Naive thymus-derived CD8-positive, alpha-beta T cell (primary cell): ENCODE measurements around the gene GNAI2. TPM values are rescaled to one million over a fixed set of nuclear protein-coding genes. Genes with fewer than 3 reads are reported as not detected.
"Not testable (repeated sequence)": the region's sequence is repeated elsewhere in the genome, so short reads cannot be mapped to it uniquely, and the experiment has no call there.

Experiments
- ATAC-seq, 2 donors: fragments of 150-1000 bp; cut with Tn5 transposase in 1 of 2; sonication (Bioruptor Pico), chemical (Tn5 transposase) in 1 of 2; 1 replicate in 1 of 2; 2 replicates in 1 of 2; pipeline ENCODE4 v1.10.0; 2021; ENCODE audit warnings: mild to moderate bottlenecking in 2 of 2, moderate library complexity in 2 of 2
- POLR2A ChIA-PET: fragments of 350-600 bp; sonication (Branson Sonifier 250); formaldehyde crosslinking; loops from one replicate; lab custom pipeline; 2021; ENCODE audit warnings: antibody characterized with exemption; lab: Charles Lee
- DNase-seq, 10 donors: peaks; one replicate each; pipeline versions ENCODE4 v3.0.0 to v3.0.0-alpha.2; 2020 to 2022
- H3K27ac Mint-ChIP-seq, 10 donors: one replicate each; pipeline ENCODE4 v1.8.0; 2020 to 2022; ENCODE audit warnings: mild to moderate bottlenecking in 10 of 10, mixed read lengths in 10 of 10, moderate library complexity in 4 of 10, inconsistent platforms in 1 of 10
- H3K27me3 Mint-ChIP-seq, 5 donors: one replicate each; pipeline ENCODE4 v1.8.0; 2021 to 2022; ENCODE audit warnings: mixed read lengths in 5 of 5
- H3K36me3 Mint-ChIP-seq, 3 donors: one replicate each; pipeline ENCODE4 v1.8.0; 2020 to 2022; ENCODE audit warnings: mixed read lengths in 3 of 3, mild to moderate bottlenecking in 2 of 3, inconsistent platforms in 1 of 3
- H3K4me1 Mint-ChIP-seq, 4 donors: one replicate each; pipeline ENCODE4 v1.8.0; 2021 to 2022; ENCODE audit warnings: mixed read lengths in 4 of 4
- H3K4me3 Mint-ChIP-seq, 10 donors: one replicate each; pipeline ENCODE4 v1.8.0; 2020 to 2022; ENCODE audit warnings: mild to moderate bottlenecking in 10 of 10, mixed read lengths in 10 of 10, moderate library complexity in 6 of 10, inconsistent platforms in 1 of 10
- H3K9me3 Mint-ChIP-seq, 9 donors: one replicate each; pipeline ENCODE4 v1.8.0; 2020 to 2022; ENCODE audit warnings: mixed read lengths in 9 of 9, mild to moderate bottlenecking in 3 of 9, inconsistent platforms in 1 of 9, moderate library complexity in 1 of 9
- polyA plus RNA-seq, 3 donors: library from polyadenylated mRNA; unstranded; fragments of 300-500 nt; fragmentation: Illumina TruSeq; gene quantifications; one replicate each; pipeline ENCODE4 v1.2.3, GENCODE V29; 2021
- total RNA-seq, 8 experiments: library from RNA in 2 of 8; stranded (reverse) in 2 of 8; gene quantifications; one replicate each; pipeline ENCODE4 v1.2.3 and lab custom pipeline; 2021 to 2026

The GNAI2 gene
- total and polyA plus RNA-seq, 5 experiments from 2014 or later: 253 to 534 (median 405) TPM

DNA sequence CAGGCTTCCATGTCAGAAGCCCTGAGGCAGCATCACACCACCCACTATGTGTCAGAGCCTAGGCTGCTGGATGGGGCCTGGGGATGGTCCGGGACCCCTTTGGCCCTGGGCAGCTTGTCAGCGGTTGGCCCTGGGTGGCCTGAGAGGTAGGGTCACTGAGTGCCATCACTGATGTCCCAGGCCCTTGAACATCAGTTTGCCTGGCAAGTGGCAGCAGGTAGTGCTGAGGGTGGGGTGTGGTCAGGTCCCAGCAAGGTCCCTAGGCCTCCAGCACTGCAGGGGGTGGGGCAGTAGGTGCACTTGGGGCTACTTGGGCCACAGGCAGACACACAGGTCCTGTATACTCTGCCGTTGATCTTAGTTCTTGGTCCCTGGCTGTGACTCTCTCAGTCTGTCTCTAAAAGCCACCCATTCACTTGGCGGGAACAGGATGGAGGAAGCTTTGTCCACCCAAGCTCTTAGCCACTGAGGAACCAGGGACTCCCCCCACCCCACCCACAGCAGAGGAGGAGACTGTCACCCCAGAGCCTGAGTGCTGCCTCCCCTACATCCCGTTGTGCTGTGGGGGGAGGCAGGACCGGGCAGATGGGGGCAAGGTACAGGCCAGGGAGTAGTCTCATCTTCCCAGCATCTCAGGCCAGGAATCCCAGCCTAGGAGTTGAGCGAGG is 5.8 kb downstream of the GNAI2 start:
- Mint-ChIP-seq H3K36me3 (peaks cover 0 to 22% (median 2%) of the 10 kb centered on the region in 3 donors), H3K9me3 (no peaks in the 10 kb centered on the region), H3K4me3 (peak overlapping the region; percentile 8 to 84 (median 75)), H3K4me1 (peaks cover 39 to 91% (median 83%) of the 10 kb centered on the region in 4 donors), H3K27me3 (no peaks in the 10 kb centered on the region), H3K27ac (peak overlapping the region; percentile 85 to 96 (median 93))
- POLR2A ChIA-PET: interaction anchor here (1.2 to 4.4 kb wide), 2 partner anchors 9 to 12 kb away, joined by 3 to 50 read pairs; no protein-coding TSS in a partner anchor
- no peak for ATAC-seq
- no peak for DNase-seq

DNA sequence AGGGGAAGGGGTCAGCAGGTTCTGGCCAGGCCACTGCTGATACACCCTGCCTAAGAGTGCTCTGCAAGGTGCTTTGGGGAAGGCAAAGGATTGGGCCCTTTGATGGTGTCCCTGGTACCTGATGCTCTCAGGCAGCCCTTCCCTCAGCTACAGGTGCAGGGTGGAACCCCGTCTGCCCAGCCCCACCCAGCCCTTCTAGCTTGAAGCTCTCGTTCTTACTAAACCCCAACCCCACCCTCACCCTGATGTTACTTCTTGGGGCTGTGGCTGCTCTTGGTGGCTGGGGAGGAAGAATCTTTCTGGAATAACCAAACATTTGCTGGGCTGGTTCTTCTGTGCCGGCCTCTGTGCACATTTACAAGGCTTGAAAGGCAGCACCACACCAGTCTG is 6.4 kb downstream of the GNAI2 start:
- DNase-seq: no peak

DNA sequence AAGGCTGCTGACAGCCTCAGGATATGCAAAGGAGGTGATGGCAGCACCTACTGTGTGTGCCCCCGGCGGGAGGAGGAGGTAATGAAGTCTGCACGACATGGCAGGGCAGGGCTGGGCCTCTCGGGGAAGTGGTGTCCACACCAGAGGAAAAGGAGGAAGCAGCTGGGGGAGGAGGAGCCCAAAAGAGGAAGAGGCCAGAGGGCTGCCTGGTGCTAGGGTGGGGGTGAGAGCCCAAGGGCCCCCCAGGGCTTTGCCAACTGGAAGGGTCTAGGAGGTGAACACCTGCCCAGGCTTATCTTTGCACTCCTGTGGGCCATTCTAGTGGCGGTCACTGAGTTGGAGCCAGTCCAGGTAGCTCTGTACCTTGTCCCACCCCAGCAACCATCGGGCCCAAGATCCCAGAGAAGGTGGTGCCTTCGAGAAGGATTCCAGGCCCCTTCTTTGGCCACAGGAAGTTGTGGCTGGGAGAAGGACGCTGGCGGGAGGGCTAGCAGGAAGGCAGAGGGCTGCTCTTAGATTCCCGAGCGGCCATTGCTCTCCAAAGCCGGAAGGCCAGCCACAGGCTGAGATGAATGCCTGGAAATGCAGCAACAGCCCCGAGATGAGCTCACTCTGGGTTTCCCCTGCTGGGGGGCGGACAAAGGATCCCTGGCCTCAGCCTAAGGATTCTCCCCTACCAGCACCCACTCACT is 7.0 kb downstream of the GNAI2 start:
- DNase-seq (peak in 2 of 10 donors; percentile 24 to 32), ATAC-seq (no peak)
- no peaks in the 10 kb centered on the region for H3K27me3 Mint-ChIP-seq
- H3K27ac Mint-ChIP-seq: peak overlapping the region; percentile 92 to 96 (median 93)
- H3K4me3 Mint-ChIP-seq: peak overlapping the region; percentile 57 to 80 (median 76)
- H3K9me3 Mint-ChIP-seq: no peaks in the 10 kb centered on the region
- H3K4me1 Mint-ChIP-seq: peaks cover 38 to 93% (median 89%) of the 10 kb centered on the region in 4 donors
- POLR2A ChIA-PET: interaction anchor here (0.7 to 4.4 kb wide), 7 partner anchors 9 to 99 kb away, joined by 3 to 50 read pairs (median 4); no protein-coding TSS in a partner anchor
- H3K36me3 Mint-ChIP-seq: peaks cover 0 to 26% (median 2%) of the 10 kb centered on the region in 3 donors

More for the DNA sequence above, 6.4 kb downstream of the GNAI2 start:
- no peak for ATAC-seq
- Mint-ChIP-seq H3K36me3 (peaks cover 0 to 26% (median 2%) of the 10 kb centered on the region in 3 donors), H3K4me3 (peak overlapping the region; percentile 57 to 80 (median 76)), H3K4me1 (peaks cover 39 to 91% (median 88%) of the 10 kb centered on the region in 4 donors), H3K27ac (peak overlapping the region; percentile 92 to 96 (median 93)), H3K27me3 (no peaks in the 10 kb centered on the region), H3K9me3 (no peaks in the 10 kb centered on the region)
- POLR2A ChIA-PET: interaction anchor here (1.2 to 4.4 kb wide), 3 partner anchors 9 to 94 kb away, joined by 3 to 50 read pairs (median 3); no protein-coding TSS in a partner anchor

DNA sequence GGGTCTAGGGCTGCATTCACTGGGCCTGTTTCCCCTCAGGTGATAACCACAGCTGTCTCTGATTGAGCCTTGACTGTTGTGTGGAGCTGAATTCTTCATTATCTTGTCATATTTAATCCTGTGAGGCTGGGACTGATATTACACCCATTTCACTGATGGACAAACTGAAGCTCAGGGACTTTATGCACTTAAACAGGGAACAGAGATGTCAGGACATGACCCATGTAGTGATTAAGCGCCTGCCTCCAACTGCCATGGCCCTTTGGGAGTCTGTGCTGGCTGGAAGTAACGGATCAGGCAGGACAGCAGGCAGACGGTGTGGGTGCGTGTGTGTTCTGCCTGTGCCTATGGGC is 7.5 kb downstream of the GNAI2 start:
- peak overlapping the region in 7 of 10 donors; percentile 14 to 54 (median 43) for H3K4me3 Mint-ChIP-seq
- peak overlapping the region; percentile 56 to 96 (median 93) for H3K27ac Mint-ChIP-seq
- POLR2A ChIA-PET: interaction anchor here (0.7 to 4.4 kb wide), 7 partner anchors 8 to 99 kb away, joined by 3 to 50 read pairs (median 4); partner anchors contain the start of gene GNAI2
- no peaks in the 10 kb centered on the region for H3K9me3 Mint-ChIP-seq
- peaks cover 0 to 27% (median 2%) of the 10 kb centered on the region in 3 donors for H3K36me3 Mint-ChIP-seq
- H3K4me1 Mint-ChIP-seq: peaks cover 39 to 95% (median 87%) of the 10 kb centered on the region in 4 donors
- ATAC-seq: no peak
- no peaks in the 10 kb centered on the region for H3K27me3 Mint-ChIP-seq
- no peak for DNase-seq

DNA sequence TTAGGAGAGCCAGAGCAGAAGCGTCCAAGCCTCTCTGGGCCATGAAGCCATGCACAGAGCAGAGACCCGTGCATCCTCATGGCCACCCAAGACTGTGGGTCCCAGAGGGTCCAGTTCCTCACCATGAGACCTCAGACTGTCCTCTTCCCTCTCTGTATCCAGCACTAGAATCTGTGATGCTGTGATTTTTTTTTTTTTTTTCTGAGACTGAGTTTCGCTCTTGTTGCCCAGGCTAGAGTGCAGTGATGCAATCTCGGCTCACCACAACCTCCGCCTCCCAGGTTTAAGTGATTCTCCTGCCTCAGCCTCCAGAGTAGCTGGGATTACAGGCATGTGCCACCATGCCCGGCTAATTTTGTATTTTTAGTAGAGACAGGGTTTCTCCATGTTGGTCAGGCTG is 8.8 kb downstream of the GNAI2 start:
- not testable (repeated sequence) for DNase-seq, H3K9me3 Mint-ChIP-seq, ATAC-seq, H3K27me3 Mint-ChIP-seq
- Mint-ChIP-seq H3K36me3 (peaks cover 0 to 28% (median 2%) of the 10 kb centered on the region in 3 donors), H3K4me3 (peak overlapping the region in 9 of 10 donors; percentile 19 to 89 (median 68)), H3K27ac (peak overlapping the region; percentile 66 to 97 (median 95)), H3K4me1 (peaks cover 34 to 90% (median 80%) of the 10 kb centered on the region in 4 donors)
- POLR2A ChIA-PET: interaction anchor here (1.0 kb wide), 1 partner anchor 16 kb away, joined by 5 read pairs; no protein-coding TSS in a partner anchor

DNA sequence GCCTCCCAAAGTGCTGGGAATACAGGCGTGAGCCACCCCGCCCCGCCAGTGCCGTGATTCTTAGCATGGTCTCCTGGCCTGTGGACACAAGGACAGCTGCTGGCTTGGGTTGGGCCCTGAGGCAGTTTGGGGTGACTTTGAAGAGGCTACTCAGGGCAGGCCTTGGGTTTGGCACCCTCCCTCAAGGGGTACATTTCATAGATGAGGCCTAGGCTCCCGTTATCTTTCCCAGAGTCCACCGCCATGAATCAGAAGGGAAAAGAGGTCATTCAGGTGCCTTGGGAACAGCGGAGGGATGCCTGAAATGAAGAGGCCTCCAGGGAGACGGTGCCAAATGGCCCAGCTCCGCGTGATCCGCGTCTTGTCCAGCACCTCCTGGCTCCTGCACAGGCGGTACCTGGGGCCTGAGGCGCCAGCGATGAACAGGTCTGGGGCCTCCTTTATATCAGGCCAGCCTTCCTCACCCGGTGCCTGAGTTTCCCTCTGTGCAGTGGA is 9.3 kb downstream of the GNAI2 start:
- Mint-ChIP-seq H3K9me3 (no peaks in the 10 kb centered on the region), H3K27me3 (no peaks in the 10 kb centered on the region), H3K27ac (peak overlapping the region; percentile 66 to 97 (median 95)), H3K36me3 (peaks cover 0 to 27% (median 0%) of the 10 kb centered on the region in 3 donors), H3K4me1 (peaks cover 33 to 90% (median 79%) of the 10 kb centered on the region in 4 donors), H3K4me3 (peak overlapping the region in 9 of 10 donors; percentile 22 to 89 (median 84))
- ATAC-seq: no peak
- no peak for DNase-seq
- POLR2A ChIA-PET: no interaction called here

DNA sequence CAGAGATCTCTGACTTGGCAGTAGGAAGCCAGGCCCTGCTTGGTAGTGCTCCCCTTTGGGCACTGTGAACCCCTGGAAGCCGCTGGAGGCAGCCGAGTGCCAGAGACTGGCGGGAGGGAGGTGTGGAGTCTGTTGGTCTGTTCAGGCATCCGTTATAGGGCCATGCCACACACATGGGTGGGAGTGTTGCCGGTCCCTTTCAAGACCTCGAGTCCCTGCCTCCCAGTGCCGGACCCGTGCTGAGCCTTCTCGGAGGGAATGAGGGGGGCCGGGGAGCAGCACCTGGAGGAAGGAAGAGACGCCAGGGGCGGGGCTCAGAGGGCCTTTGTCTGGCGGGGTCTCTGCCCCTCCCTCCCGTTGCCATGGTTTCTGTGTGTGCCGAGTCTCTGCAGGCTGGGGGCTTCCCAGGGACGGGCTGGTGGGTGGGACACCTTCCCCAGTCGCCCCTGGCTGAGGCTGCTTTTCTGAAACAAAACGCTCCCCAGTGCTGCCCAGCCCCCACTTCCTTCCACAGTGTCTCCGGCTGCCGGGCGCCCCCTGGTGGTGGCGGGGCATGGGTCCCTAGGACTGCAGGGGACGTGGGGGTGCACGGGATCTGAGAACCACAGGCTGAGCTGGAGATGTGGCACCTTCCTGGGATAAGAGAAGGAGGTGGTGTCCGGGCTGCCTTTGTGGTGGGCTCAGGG is 10.0 kb downstream of the GNAI2 start:
- Mint-ChIP-seq H3K36me3 (peaks cover 0 to 32% (median 0%) of the 10 kb centered on the region in 3 donors), H3K9me3 (no peaks in the 10 kb centered on the region), H3K27ac (peak overlapping the region; percentile 43 to 97 (median 95)), H3K27me3 (no peaks in the 10 kb centered on the region), H3K4me3 (peak overlapping the region; percentile 72 to 89 (median 83)), H3K4me1 (peaks cover 34 to 90% (median 82%) of the 10 kb centered on the region in 4 donors)
- ATAC-seq (peak; percentile 83 to 87), DNase-seq (peak; percentile 92 to 99 (median 95))
- POLR2A ChIA-PET: interaction anchor here (0.6 to 4.0 kb wide), 13 partner anchors 9 to 54 kb away, joined by 3 to 72 read pairs (median 4); partner anchors contain the start of genes GNAI2, HYAL3, IFRD2 and NAA80

DNA sequence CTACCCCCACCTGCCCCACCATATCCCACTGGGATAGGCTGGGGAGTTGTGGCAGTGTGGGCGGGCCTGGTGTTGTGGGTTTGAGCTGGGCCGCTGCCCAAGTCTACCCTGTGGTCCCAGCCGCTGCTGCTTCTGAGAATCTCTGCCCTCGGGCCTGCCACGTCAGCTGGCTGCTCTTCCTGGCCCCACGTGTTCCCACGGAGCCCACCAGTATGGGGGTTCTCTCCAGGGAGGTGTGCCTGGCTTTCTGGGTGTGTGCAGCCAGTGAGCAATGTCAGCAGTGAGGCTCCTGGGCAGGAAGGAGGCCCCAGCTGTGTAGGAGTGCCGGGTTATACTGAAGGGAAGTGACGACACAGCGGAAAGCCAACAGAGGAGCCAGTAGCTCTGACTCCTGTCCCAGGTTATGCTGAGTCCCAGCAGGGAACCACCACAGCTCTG is 10.5 kb downstream of the GNAI2 start:
- H3K36me3 Mint-ChIP-seq: peaks cover 0 to 34% (median 0%) of the 10 kb centered on the region in 3 donors

DNA sequence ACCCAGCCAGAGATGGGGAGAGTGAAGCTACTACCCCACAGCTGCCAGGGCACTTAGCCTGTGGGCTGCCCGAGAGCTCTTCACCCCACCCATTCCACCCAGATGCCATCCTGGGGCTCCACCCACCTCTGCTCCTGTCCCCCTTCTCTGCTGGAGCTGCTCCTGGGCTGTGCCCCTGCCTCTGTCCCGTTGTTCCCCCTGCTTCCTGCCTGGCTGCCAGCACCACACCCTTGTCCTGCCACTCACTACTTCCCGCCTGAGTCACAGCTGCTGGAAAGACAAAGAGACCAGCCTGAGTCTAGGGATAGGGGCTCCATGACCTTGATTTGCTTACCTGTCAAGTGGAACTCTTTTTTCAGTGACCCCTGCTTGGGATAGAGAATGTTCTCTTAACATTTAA is 12.4 kb downstream of the GNAI2 start:
- H3K4me1 Mint-ChIP-seq: peaks cover 27 to 76% (median 69%) of the 10 kb centered on the region in 4 donors
- peak overlapping the region; percentile 63 to 96 (median 90) for H3K27ac Mint-ChIP-seq
- no peaks in the 10 kb centered on the region for H3K9me3 Mint-ChIP-seq
- peak overlapping the region in 3 of 10 donors; percentile 19 to 61 (median 60) for H3K4me3 Mint-ChIP-seq
- ATAC-seq (no peak), DNase-seq (no peak)
- H3K36me3 Mint-ChIP-seq: peaks cover 0 to 37% (median 0%) of the 10 kb centered on the region in 3 donors
- no peaks in the 10 kb centered on the region for H3K27me3 Mint-ChIP-seq
- POLR2A ChIA-PET: interaction anchor here (0.5 to 4.0 kb wide), 4 partner anchors 12 to 941 kb away, joined by 4 to 72 read pairs (median 6); partner anchors contain the start of gene GNAI2

More for the DNA sequence above, 10.5 kb downstream of the GNAI2 start:
- peak overlapping the region; percentile 72 to 89 (median 83) for H3K4me3 Mint-ChIP-seq
- H3K4me1 Mint-ChIP-seq: peaks cover 34 to 89% (median 82%) of the 10 kb centered on the region in 4 donors
- H3K27me3 Mint-ChIP-seq: no peaks in the 10 kb centered on the region
- no peaks in the 10 kb centered on the region for H3K9me3 Mint-ChIP-seq
- POLR2A ChIA-PET: interaction anchor here (0.5 to 4.0 kb wide), 14 partner anchors 8 to 53 kb away, joined by 3 to 72 read pairs (median 4); partner anchors contain the start of genes GNAI2, HYAL3, IFRD2 and NAA80
- DNase-seq (peak in 9 of 10 donors; percentile 56 to 88 (median 79)), ATAC-seq (peak; percentile 78 to 85)
- peak overlapping the region; percentile 90 to 97 (median 95) for H3K27ac Mint-ChIP-seq

DNA sequence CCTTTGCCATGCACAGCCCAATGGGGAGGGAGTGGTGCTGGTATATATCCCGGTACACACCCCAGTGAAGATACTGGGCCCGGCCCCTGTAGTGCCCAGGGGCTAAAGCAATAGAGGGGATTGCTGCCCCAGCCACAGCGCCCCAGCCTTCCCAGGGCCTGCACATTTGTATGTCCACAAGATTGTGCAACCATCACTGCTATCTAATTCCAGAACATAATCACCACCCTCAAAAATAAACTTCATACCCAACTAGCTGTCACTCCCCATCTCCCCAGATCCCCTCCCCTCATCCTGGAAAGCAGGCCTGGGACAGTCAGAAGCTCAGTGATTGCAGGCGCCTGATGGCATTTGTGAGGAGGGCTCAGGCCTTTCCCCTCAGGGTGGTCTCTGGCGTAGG is 13.5 kb downstream of the GNAI2 start:
- Mint-ChIP-seq H3K9me3 (no peaks in the 10 kb centered on the region), H3K27ac (peak overlapping the region; percentile 36 to 94 (median 79)), H3K4me1 (peaks cover 26 to 72% (median 66%) of the 10 kb centered on the region in 4 donors), H3K27me3 (no peaks in the 10 kb centered on the region), H3K4me3 (no peak overlapping the region), H3K36me3 (peaks cover 0 to 37% (median 0%) of the 10 kb centered on the region in 3 donors)
- POLR2A ChIA-PET: interaction anchor here (0.8 to 4.0 kb wide), 4 partner anchors 9 to 49 kb away, joined by 3 to 72 read pairs (median 6); partner anchors contain the start of gene GNAI2
- ATAC-seq: no peak
- no peak for DNase-seq

DNA sequence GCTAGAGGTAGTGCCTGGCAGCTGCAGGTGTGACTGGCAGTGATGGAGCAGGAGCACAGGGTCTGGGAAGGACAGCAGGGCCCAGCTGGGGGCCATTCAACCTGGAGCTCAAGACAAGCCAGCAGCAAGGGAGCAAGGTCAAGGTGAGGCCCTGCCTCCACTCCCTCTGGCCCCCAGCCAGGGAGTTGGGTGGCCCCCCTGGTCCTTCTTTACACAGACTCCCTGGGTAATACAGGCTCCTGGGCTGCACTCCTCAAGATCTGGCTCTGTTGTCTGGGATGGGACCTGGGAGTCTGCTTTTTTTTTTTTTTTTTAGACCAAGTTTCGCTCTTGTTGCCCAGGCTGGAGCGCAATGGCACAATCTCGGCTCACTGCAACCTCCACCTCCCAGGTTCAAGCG is 14.5 kb downstream of the GNAI2 start:
- POLR2A ChIA-PET: interaction anchor here (0.5 to 1.3 kb wide), 4 partner anchors 10 to 48 kb away, joined by 3 to 5 read pairs (median 3); no protein-coding TSS in a partner anchor
- peaks cover 21 to 64% (median 57%) of the 10 kb centered on the region in 4 donors for H3K4me1 Mint-ChIP-seq
- H3K27me3 Mint-ChIP-seq: no peaks in the 10 kb centered on the region
- DNase-seq: no peak
- ATAC-seq: no peak
- H3K36me3 Mint-ChIP-seq: peaks cover 0 to 39% (median 0%) of the 10 kb centered on the region in 3 donors
- H3K9me3 Mint-ChIP-seq: no peaks in the 10 kb centered on the region
- peak overlapping the region in 8 of 10 donors; percentile 57 to 91 (median 80) for H3K27ac Mint-ChIP-seq
- H3K4me3 Mint-ChIP-seq: peak overlapping the region in 4 of 10 donors; percentile 14 to 49 (median 24)
